ENCODE results near the gene SYT2. TPM values are rescaled to one million over a fixed set of nuclear protein-coding genes. Genes with fewer than 3 reads are reported as not detected.

The SYT2 gene
- total and polyA plus RNA-seq, 9 of the 15 experiments (the other 6 are each of a cell fraction or from before 2014, with no cell fraction given), result not detected

GRCh38 chr1:202689493-202690342 is 20.5 kb downstream of the SYT2 start:
- Histone ChIP-seq H3K9ac (ENCODE audit: insufficient read depth in 1 of 2, low read depth in 2 of 2, low read length in 2 of 2) (no peak overlapping the region), H3K27ac (ENCODE audit: extremely low read depth, low read depth, low read length) (no peak overlapping the region), H3K9me1 (ENCODE audit: control insufficient read depth, insufficient read depth, low read length) (no peaks in the 10 kb centered on the region), H3K36me3 (ENCODE audit: control insufficient read depth, insufficient read depth, low read length) (no peaks in the 10 kb centered on the region), H2AFZ (ENCODE audit: low read depth, low read length) (no peak overlapping the region), H3K79me2 (ENCODE audit: control insufficient read depth, insufficient read depth, low read length) (no peaks in the 10 kb centered on the region), H3K4me3 (no peak overlapping the region), H3K9me3 (replicated peaks; ENCODE audit: control insufficient read depth, insufficient read depth, low read depth, low read length) (no peaks in the 10 kb centered on the region), H3K27me3 (ENCODE audit: control insufficient read depth in 2 of 2, insufficient read depth in 2 of 2, low read length in 2 of 2) (peaks cover 12 to 39% of the 10 kb centered on the region in 2 experiments), H3K4me2 (ENCODE audit: insufficient read depth, low read length) (no peak overlapping the region), H4K20me1 (replicated peaks; ENCODE audit: control insufficient read depth, insufficient read depth, low read length) (peaks cover 14% of the 10 kb centered on the region), H3K4me1 (replicated peaks in 1 of 2; ENCODE audit: control insufficient read depth in 2 of 2, insufficient read depth in 2 of 2, low read length in 2 of 2) (no peaks in the 10 kb centered on the region)
- BruUV-seq (replicated peaks), result no TSS peak
- in situ Hi-C loops (cut with MboI) (no loop called here), intact Hi-C loops (cut with micrococcal nuclease) (loop anchor here (5.0 kb wide), 1 partner anchor 32 kb away; no protein-coding TSS in a partner anchor)
- DNase-seq (ENCODE audit: extremely low read depth in 1 of 4, low spot score in 3 of 4) (no peak), ATAC-seq (no peak), FAIRE-seq (no peak)
- TF ChIP-seq REST (IDR thresholded peaks at IDR 0.05; ENCODE audit: borderline replicate concordance) (0 out of 2 replicates have a peak, but pooled peaks have one; percentile 16), REST (CRISPR knock-in tag; IDR thresholded peaks at IDR 0.05; ENCODE audit: low read depth) (no peak), NCOA6 (IDR thresholded peaks at IDR 0.05) (no peak)
- ChIA-PET POLR2A (interaction anchor here (0.6 to 1.3 kb wide), 4 partner anchors 14 to 43 kb away, joined by 3 to 5 read pairs (median 4); no protein-coding TSS in a partner anchor), CTCF (ENCODE audit: low intra/inter-chr PET ratio) (no interaction called here)
- 2% methylated on average over 9 of the region's 9 CpGs for WGBS (ENCODE audit: insufficient coverage, low coverage, missing lambda C conversion rate)
